ENCODE measurements around the gene KCNC1.

Gene KCNC1

GRCh38 chr11:17734418-17734911, at the start of gene KCNC1:
TSS of gene KCNC1 (plus strand) at chr11:17734781. CDS start at chr11:17736003, 1,222 bp downstream.
- no peak for DNase-seq

- DNase-seq, result no peak
Observed at GRCh38 chr11:17686231-17686980, 48.2 kb upstream of the KCNC1 start.

GRCh38 chr11:17687946-17688670, 46.5 kb upstream of the KCNC1 start:
- no peak for DNase-seq

GRCh38 chr11:17691550-17691949, 43.0 kb upstream of the KCNC1 start:
- no peak for DNase-seq

- DNase-seq, result no peak
Observed at GRCh38 chr11:17691976-17692375, 42.6 kb upstream of the KCNC1 start.

GRCh38 chr11:17692931-17693330, 41.6 kb upstream of the KCNC1 start:
- no peak for DNase-seq

- no peak for DNase-seq
Observed at GRCh38 chr11:17693531-17693930, 41.0 kb upstream of the KCNC1 start.

- DNase-seq, result no peak
Observed at GRCh38 chr11:17694494-17695110, 40.0 kb upstream of the KCNC1 start.

GRCh38 chr11:17695454-17696441, 38.8 kb upstream of the KCNC1 start:
- DNase-seq, result no peak

- no peak for DNase-seq
Observed at GRCh38 chr11:17696741-17697140, 37.8 kb upstream of the KCNC1 start.

- DNase-seq, result no peak
Observed at GRCh38 chr11:17697175-17697949, 37.2 kb upstream of the KCNC1 start.

GRCh38 chr11:17699147-17700114, 35.1 kb upstream of the KCNC1 start:
- DNase-seq, result no peak

- no peak for DNase-seq
Observed at GRCh38 chr11:17700991-17701390, 33.6 kb upstream of the KCNC1 start.

- no peak for DNase-seq
Observed at GRCh38 chr11:17702876-17703275, 31.7 kb upstream of the KCNC1 start.

- DNase-seq, result no peak
Observed at GRCh38 chr11:17703951-17704350, 30.6 kb upstream of the KCNC1 start.

- DNase-seq, result no peak
Observed at GRCh38 chr11:17707830-17708229, 26.8 kb upstream of the KCNC1 start.

GRCh38 chr11:17711836-17712235, 22.7 kb upstream of the KCNC1 start:
- DNase-seq, result no peak

GRCh38 chr11:17713851-17714250, 20.7 kb upstream of the KCNC1 start:
- no peak for DNase-seq

GRCh38 chr11:17714356-17714854, 20.2 kb upstream of the KCNC1 start:
- DNase-seq, result no peak

GRCh38 chr11:17714870-17715269, 19.7 kb upstream of the KCNC1 start:
- DNase-seq, result no peak
